Cardiac muscle cell (in vitro differentiated cells and primary cell): ENCODE measurements around the gene PRCD. TPM values are rescaled to one million over a fixed set of nuclear protein-coding genes. Genes with fewer than 3 reads are reported as not detected.
A peak's percentile ranks its signal among the peaks of the same experiment; 100 is the strongest.
"Not testable (repeated sequence)": the region's sequence is repeated elsewhere in the genome, so short reads cannot be mapped to it uniquely, and the experiment has no call there.

Experiments
- DNase-seq, 2 donors: peaks; one replicate each; pipeline versions ENCODE4 v3.0.0 to v3.0.0-alpha.2; 2010 to 2017; ENCODE audit warnings: low read depth in 1 of 2, low spot score in 1 of 2
- H3K27ac ChIP-seq: fragments of 200-600 bp; sonication (generic); 2 replicates; pipeline ENCODE4 v1.5.1; 2016
- H3K27me3 ChIP-seq: fragments of 200-600 bp; sonication (generic); 2 replicates; pipeline ENCODE4 v1.6.0; 2016; ENCODE audit warnings: control low read depth
- H3K36me3 ChIP-seq: fragments of 200-600 bp; sonication (generic); 2 replicates; pipeline ENCODE4 v1.5.1; 2016; ENCODE audit warnings: control low read depth
- H3K4me1 ChIP-seq: fragments of 200-600 bp; sonication (generic); 2 replicates; pipeline ENCODE4 v1.8.1; 2017; ENCODE audit warnings: low read depth, mild to moderate bottlenecking, mixed run types
- H3K4me3 ChIP-seq: fragments of 200-600 bp; sonication (generic); 2 replicates; pipeline ENCODE4 v1.5.1; 2016; ENCODE audit warnings: mild to moderate bottlenecking
- H3K9me3 ChIP-seq: fragments of 200-600 bp; sonication (generic); 2 replicates; pipeline ENCODE4 v1.5.1; 2017; ENCODE audit warnings: low read depth, mild to moderate bottlenecking, control low read depth
- CTCF ChIP-seq: IDR thresholded peaks from 2 replicates; pipeline ENCODE4 v1.5.1; 2012; ENCODE audit warnings: low read depth, mild to moderate bottlenecking, low read length
- polyA plus RNA-seq: library from polyadenylated mRNA; unstranded; fragments of >200 nt; fragmentation: Nextera tagmentation; extraction: Ambion mirVana; gene quantifications from 2 replicates; pipeline ENCODE4 v1.2.1, GENCODE V29; 2016
- total RNA-seq: library from RNA; depleted of rRNA; stranded (reverse); fragments of >200 nt; gene quantifications from 2 replicates; pipeline ENCODE4 v1.2.3, GENCODE V29; 2016

Gene PRCD
- total and polyA plus RNA-seq, 2 experiments from 2014 or later = 7.3 to 14.4 TPM

DNA sequence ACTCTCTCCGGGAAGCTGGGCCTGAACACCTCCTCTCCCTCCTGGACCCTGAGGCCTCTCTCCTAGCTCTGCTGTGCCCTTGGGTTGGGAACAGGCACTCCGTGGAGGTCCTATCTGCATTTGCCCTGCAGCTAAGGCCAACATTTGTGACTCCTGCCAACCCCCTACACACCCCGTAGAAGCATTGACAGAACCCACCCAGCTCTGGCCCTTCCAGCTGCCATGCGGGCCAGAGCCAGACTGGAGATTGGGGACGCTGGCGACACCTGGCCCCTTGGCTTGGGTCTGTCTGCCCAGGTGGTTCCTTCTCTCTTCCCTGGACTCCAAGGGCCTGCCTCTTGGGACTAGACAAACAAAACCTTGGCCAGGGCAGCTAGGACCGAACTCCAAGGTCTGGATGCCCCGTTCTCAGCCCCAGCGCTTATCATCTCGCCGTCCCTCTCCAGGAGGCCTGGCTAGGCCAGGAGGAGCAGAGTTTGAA is 38.0 kb upstream of the PRCD start:
- Histone ChIP-seq H3K4me1 (peaks cover 20% of the 10 kb centered on the region), H3K27me3 (no peaks in the 10 kb centered on the region), H3K4me3 (peak overlapping the region; percentile 62), H3K36me3 (no peaks in the 10 kb centered on the region), H3K9me3 (no peaks in the 10 kb centered on the region), H3K27ac (no peak overlapping the region)
- DNase-seq = no peak
- TF ChIP-seq CTCF = no peak

DNA sequence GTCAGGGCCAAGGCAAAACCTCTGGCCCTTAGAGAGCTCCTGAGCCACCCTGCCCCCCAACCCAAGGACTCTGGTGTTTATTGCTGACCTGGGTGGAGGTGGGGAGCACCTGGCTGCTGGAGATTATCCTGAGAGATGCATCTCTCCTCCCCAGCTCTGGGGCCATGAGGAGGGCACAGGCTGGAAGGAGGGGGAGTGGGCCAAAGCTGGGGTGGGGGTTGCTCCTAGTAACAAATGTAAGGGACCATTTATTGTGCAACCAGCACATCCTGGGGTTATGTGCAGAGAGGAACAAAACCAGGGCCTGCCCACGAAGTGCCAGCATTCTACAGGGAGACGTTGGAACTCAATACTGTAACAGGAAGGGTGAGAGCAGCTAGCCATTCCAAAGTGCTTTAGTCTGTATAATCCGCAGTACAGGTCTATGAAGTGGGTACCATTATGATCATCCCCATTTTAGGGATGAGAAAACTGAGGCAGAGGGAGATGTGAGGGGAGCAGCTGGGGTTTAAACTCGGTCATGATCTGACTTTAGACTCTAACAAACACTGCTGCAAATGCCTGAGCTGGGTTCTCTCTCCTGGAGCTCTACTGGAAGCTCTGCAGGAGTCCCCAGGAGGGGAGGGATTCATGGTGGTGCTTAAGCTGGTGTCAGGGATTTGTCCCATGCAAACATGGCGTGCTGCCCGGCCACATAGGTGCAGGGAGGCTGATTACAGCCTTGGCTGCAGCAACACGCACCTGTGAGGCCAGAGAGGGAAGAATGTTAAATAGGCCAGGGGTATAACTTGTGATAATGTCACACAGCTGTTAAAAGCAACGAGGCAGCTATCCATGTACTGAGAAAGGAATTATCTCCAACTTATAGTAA is 37.3 kb upstream of the PRCD start:
- no peak for DNase-seq
- Histone ChIP-seq H3K27ac (no peak overlapping the region), H3K9me3 (no peaks in the 10 kb centered on the region), H3K4me3 (no peak overlapping the region), H3K36me3 (no peaks in the 10 kb centered on the region), H3K27me3 (no peaks in the 10 kb centered on the region), H3K4me1 (peaks cover 20% of the 10 kb centered on the region)
- TF ChIP-seq CTCF = no peak

- H3K4me3 ChIP-seq = no peak overlapping the region
- H3K9me3 ChIP-seq = no peaks in the 10 kb centered on the region
- peak in 1 of 2 donors; percentile 35 for DNase-seq
- H3K27ac ChIP-seq = no peak overlapping the region
- TF ChIP-seq CTCF = peak; percentile 5
- no peaks in the 10 kb centered on the region for H3K36me3 ChIP-seq
- H3K4me1 ChIP-seq = peaks cover 8% of the 10 kb centered on the region
- no peaks in the 10 kb centered on the region for H3K27me3 ChIP-seq
Observed at GRCh38 chr17:76504117-76504516, 35.7 kb upstream of the PRCD start.

DNA sequence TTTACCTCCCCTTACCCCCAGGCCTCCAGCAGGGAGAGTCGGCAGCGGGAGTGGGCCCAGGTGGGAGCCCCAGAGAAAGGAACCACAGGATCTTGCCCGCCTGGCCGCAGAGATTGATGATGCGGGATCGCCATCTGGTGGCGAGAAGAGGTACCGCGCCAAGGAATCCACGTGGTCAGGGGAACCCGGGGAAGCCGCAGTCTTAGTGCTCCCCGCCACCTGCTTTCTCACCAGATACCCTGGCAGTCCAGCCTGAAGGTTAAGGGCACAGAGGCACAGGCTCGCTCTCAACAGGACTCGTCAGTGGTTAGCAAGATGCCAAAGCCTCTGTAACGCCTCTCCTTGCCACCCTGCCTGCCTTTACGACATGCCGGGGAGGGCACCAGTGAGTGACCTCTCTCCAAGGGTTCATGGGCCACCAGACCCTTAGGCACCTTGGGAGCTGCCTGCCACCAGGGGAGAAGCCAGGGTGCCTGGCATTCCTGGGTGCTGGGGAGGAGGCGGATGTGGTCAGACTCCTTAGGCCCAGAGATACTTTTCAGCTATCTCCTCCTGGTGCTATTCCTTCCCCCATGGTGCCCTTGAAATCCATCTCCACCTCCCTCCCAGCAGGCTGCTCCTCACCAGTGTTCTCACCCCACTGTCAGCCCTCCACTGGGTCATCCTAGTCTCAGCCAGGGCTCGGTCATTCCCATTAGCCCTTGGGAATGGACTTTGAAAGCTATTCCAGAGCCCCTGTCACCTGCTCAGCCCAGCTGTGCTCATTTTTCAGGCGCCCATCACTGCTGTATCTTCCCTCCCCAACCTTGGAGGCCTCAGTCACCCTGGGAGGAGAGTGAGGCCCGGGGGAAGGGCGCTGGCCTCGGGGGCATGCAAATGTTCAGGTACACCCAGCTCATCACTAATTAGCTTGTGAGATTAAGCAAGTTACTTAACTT is 33.2 kb upstream of the PRCD start:
- Histone ChIP-seq H3K36me3 (no peaks in the 10 kb centered on the region), H3K4me3 (no peak overlapping the region), H3K27ac (no peak overlapping the region)

DNA sequence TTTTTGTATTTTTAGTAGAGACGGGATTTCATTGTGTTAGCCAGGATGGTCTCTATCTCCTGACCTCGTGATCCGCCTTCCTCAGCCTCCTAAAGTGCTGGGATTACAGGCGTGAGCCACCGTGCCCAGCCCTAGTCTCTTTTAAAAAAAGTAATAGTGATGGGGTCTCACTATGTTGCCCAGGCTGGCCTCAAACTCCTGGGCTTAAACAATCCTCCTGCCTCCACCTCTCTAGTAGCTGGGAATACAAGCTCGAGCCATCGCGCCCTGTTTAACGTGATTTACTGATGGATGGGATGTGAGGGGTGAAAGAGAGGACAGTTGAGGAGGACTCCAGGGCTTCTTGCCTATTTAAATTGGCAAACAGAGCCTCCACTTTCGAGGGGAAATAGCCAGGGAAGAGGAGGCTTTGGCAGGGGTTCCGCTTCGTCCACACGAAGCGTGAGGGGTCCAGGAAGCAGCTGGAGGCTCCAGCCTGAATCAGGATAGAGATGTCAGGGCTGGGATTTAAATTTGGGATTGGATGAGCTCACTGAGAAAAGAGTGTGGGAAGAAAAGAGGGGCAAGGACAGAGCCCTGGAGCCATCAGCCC is 31.3 kb upstream of the PRCD start:
- not testable (repeated sequence) for H3K27ac ChIP-seq, H3K9me3 ChIP-seq, H3K4me3 ChIP-seq, H3K36me3 ChIP-seq, H3K4me1 ChIP-seq, H3K27me3 ChIP-seq, DNase-seq

More for the DNA sequence above, 33.2 kb upstream of the PRCD start:
- H3K27me3 ChIP-seq = no peaks in the 10 kb centered on the region
- H3K9me3 ChIP-seq = no peaks in the 10 kb centered on the region
- peak; percentile 71 to 83 for DNase-seq
- TF ChIP-seq CTCF = peak; percentile 89
- H3K4me1 ChIP-seq = peaks cover 12% of the 10 kb centered on the region
